ENCODE data around the gene CEP70. TPM values are rescaled to one million over a fixed set of nuclear protein-coding genes. Genes with fewer than 3 reads are reported as not detected.

Gene CEP70
- total RNA-seq, 2 donors from 2014 or later: 5.6 to 10.6 TPM

DNA sequence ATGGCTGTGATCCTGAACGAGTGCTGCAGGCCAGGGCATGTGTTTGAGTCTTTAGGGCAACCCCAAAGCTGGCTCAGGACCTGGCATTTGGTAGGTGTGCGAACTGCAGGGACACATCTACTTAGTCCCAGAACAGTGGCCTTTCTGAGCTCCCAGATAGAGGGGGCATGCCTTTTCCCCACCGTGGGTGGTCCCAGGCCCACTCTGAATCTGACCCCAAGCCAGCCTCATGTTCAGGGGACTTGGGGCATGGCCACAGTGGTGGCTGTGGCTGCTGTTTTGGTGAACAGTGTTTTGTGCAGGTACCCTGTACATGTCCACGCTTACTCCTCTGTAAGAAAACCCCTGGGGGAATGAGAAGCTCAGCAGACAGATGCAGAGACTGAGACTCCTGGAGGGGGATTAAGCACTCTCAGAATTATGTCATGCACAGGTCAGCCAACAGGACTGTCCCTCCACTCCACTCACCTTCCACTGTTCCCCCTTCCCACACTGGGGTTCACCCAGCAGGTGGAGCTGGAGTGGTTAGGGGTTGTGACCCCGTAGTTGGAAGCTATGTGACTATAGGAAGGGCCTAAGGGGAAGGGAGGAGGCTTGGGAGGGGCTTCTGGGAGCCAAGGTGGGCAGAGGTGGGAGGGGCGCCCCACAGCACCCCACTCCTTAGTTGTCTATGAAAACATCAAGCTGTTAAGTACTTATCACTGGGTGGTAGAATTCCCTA is 143.2 kb downstream of the CEP70 start:
- Mint-ChIP-seq H3K27ac (no peak overlapping the region), H3K36me3 (ENCODE audit: low read depth) (no peaks in the 10 kb centered on the region), H3K9me3 (no peaks in the 10 kb centered on the region), H3K4me1 (peaks cover 3% of the 10 kb centered on the region), H3K27me3 (no peaks in the 10 kb centered on the region), H3K4me3 (no peak overlapping the region)
- no peak for ATAC-seq (replicated peaks)

DNA sequence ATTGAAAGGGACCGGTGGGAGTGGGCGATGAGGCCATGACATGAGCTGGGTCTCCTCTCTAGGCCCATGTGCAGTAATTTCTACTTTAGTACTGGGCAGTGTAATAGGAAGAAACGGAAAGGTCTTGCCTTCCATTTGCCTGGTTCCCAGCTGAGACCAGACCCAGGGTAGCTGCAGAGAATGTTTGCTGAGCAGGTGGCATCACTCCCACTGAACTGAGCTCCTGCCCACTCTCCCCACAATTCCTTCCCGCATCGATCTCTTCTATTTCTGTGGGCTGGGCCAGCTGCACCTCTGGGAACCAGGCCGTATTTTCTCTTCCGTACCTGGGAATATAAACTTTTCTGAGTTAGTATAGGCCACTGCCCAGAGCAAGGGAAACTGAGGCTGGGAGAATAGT is 143.9 kb downstream of the CEP70 start:
- ATAC-seq (replicated peaks): no peak
- Mint-ChIP-seq H3K9me3 (no peaks in the 10 kb centered on the region), H3K27ac (no peak overlapping the region), H3K27me3 (no peaks in the 10 kb centered on the region), H3K4me3 (no peak overlapping the region), H3K4me1 (no peaks in the 10 kb centered on the region), H3K36me3 (ENCODE audit: low read depth) (no peaks in the 10 kb centered on the region)

DNA sequence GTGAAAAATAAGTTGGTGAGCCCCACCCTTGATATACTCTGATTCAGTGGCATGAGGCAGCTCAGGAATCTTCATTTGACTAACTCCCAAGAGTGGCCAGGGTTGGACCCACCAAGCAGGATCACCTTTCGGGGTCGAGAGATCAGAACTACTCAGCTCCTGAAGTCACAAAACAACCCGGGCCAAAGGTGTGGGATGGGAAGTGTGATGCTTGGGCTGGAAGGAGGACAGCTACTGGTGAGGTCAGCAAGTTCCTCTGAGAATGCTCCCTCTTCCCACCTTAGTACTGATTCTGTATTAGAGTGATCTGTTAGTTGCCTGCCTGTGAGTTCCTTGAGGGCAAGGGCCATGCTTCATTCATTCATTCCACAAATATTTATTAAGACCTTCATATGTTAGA is 144.6 kb downstream of the CEP70 start:
- no peak overlapping the region for H3K4me3 Mint-ChIP-seq
- no peak overlapping the region for H3K27ac Mint-ChIP-seq
- ATAC-seq (replicated peaks): no peak
- no peaks in the 10 kb centered on the region for H3K36me3 Mint-ChIP-seq (ENCODE audit: low read depth)
- H3K4me1 Mint-ChIP-seq: no peaks in the 10 kb centered on the region
- no peaks in the 10 kb centered on the region for H3K27me3 Mint-ChIP-seq
- H3K9me3 Mint-ChIP-seq: no peaks in the 10 kb centered on the region

DNA sequence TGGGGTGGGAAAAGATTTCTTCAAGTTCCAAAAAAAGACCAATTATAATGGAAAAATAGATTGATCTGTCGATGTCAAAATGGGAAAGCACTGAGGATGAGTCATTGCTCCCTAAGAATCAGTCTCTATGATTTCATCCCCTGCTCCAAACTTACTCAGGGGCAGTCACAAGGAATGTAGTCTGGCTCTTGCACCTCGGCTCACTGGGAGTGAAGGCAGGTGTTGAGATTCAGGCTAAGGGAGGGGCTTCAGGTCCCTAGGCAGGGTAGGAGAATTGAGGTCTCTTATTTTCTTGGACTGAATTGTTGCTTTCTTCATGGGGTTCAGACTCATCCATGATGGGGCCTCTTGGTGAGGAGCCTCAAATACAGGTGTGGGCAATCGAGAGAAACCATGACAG is 145.4 kb downstream of the CEP70 start:
- Mint-ChIP-seq H3K9me3 (no peaks in the 10 kb centered on the region), H3K4me3 (no peak overlapping the region), H3K36me3 (ENCODE audit: low read depth) (no peaks in the 10 kb centered on the region), H3K4me1 (no peaks in the 10 kb centered on the region), H3K27me3 (no peaks in the 10 kb centered on the region), H3K27ac (no peak overlapping the region)
- ATAC-seq (replicated peaks): no peak

DNA sequence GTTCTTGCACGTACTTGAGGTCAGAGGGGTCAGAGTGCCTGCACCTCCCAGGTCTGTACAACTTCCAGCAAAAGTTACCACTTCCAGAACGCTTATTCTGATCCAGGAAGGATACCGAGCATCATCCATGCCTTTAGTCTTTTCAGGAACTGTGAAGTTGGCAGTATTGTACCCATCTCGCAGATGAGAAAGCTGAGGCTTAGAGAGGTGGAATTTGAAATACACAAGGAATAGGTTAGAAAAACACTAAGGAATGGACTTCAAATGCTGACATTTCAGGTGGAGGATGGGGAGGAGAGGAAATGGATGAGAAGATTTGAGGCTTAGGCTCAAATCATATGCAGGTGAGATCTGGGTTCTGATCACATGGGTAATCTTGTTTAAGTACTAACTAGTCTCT is 148.4 kb downstream of the CEP70 start:
- Mint-ChIP-seq H3K36me3 (ENCODE audit: low read depth) (no peaks in the 10 kb centered on the region), H3K4me1 (no peaks in the 10 kb centered on the region), H3K9me3 (no peaks in the 10 kb centered on the region), H3K27ac (no peak overlapping the region), H3K4me3 (no peak overlapping the region), H3K27me3 (no peaks in the 10 kb centered on the region)
- no peak for ATAC-seq (replicated peaks)

DNA sequence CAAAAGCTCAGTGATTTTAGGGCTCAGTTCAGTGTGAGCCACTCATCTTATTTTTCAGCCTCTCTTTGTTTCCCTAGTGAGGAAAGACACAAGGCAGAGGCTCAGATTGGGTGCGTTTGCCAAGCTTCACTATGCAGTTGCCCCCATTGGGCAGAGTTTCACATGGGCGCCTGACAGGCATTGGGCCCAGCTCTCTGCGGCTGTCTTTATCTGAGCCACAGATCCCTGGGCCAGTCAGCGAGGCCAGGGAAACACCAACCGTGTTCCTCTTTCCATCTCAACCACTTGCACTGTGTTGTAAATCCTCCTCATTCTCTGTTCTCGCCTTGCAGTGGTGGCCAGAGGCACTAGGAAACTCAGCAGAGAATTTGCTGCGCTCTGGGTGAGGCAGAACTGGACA is 148.8 kb downstream of the CEP70 start:
- no peaks in the 10 kb centered on the region for H3K4me1 Mint-ChIP-seq

More for the DNA sequence above, 148.8 kb downstream of the CEP70 start:
- Mint-ChIP-seq H3K36me3 (ENCODE audit: low read depth) (no peaks in the 10 kb centered on the region), H3K27ac (no peak overlapping the region), H3K27me3 (no peaks in the 10 kb centered on the region), H3K9me3 (no peaks in the 10 kb centered on the region), H3K4me3 (no peak overlapping the region)
- no peak for ATAC-seq (replicated peaks)

Other genes with a start within 250 kb of the CEP70 start
- gene MRAS, start 245.7 kb downstream of the CEP70 start, total RNA-seq: under 1 TPM; 0.37 to 0.67 TPM
- under 1 TPM; 0.09 to 0.37 TPM for gene ESYT3, start 159.6 kb downstream of the CEP70 start, total RNA-seq
- 1 to 10 TPM; 1.9 to 4.0 TPM for gene FAIM, start 14.5 kb upstream of the CEP70 start, total RNA-seq
- gene PIK3CB, start 240.7 kb upstream of the CEP70 start, total RNA-seq: 10 to 100 TPM; 17.2 to 20.3 TPM